Measurements from ENCODE around the gene TST.

DNA sequence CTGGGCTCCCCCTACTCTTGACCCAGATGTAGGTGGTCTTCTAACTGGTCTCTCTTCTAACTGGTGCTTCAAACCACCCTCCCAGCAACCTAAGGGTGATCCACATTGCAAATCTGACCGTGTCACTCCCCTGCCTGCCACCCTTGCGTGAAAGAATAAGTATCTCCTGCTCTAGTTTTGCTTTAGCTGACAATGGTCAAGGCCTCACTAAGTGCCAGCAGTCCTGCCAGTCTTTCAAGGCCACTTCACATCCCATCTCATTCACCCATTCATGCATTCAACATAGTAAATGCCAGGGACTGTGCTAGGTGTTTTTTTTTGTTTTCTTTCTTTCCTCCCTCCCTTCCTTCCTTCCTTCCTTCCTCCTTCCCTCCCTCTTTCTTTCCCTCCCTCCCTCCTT is 30.0 kb upstream of the TST start:
- TF ChIP-seq, protein P1, sequence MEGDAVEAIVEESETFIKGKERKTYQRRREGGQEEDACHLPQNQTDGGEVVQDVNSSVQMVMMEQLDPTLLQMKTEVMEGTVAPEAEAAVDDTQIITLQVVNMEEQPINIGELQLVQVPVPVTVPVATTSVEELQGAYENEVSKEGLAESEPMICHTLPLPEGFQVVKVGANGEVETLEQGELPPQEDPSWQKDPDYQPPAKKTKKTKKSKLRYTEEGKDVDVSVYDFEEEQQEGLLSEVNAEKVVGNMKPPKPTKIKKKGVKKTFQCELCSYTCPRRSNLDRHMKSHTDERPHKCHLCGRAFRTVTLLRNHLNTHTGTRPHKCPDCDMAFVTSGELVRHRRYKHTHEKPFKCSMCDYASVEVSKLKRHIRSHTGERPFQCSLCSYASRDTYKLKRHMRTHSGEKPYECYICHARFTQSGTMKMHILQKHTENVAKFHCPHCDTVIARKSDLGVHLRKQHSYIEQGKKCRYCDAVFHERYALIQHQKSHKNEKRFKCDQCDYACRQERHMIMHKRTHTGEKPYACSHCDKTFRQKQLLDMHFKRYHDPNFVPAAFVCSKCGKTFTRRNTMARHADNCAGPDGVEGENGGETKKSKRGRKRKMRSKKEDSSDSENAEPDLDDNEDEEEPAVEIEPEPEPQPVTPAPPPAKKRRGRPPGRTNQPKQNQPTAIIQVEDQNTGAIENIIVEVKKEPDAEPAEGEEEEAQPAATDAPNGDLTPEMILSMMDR (IDR thresholded peaks at IDR 0.05; ENCODE audit: extremely low read depth in 1 of 2, insufficient read depth in 1 of 2, low read depth in 1 of 2, low read length in 2 of 2), result no peak
- TF ChIP-seq POLR2AphosphoS5 (IDR thresholded peaks at IDR 0.05; ENCODE audit: insufficient read depth, low read depth, low read length) (no peak), EZH2 (IDR thresholded peaks at IDR 0.05; ENCODE audit: borderline replicate concordance, low read depth, low read length, severe bottlenecking) (no peak), POLR2A (IDR thresholded peaks at IDR 0.05; ENCODE audit: low read depth, low read length) (no peak)
